Stimulated activated CD8-positive, alpha-beta memory T cell treated with anti-CD3 and anti-CD28 coated beads, Interleukin-7, amount 100 ng/mL, for 1 hour (primary cell): ENCODE data around the gene CCDC141.

Experiments
- DNase-seq, 2 donors: peaks; one replicate each; pipeline ENCODE4 v3.0.0-alpha.2; 2020; ENCODE audit warnings: low read depth in 2 of 2

Gene CCDC141

GRCh38 chr2:178829299-178829960, 220.5 kb downstream of the CCDC141 start:
- DNase-seq = no peak

- no peak for DNase-seq
Measured at GRCh38 chr2:178828486-178828881, 221.5 kb downstream of the CCDC141 start.

GRCh38 chr2:178827739-178828485, 222.0 kb downstream of the CCDC141 start:
- no peak for DNase-seq

- DNase-seq = no peak
Measured at GRCh38 chr2:178827111-178827510, 222.8 kb downstream of the CCDC141 start.

GRCh38 chr2:178825183-178825582, 224.8 kb downstream of the CCDC141 start:
- no peak for DNase-seq

GRCh38 chr2:178824181-178824580, 225.8 kb downstream of the CCDC141 start:
- no peak for DNase-seq

GRCh38 chr2:178819992-178820391, 229.9 kb downstream of the CCDC141 start:
- DNase-seq = no peak

- no peak for DNase-seq
Measured at GRCh38 chr2:178819147-178819875, 230.6 kb downstream of the CCDC141 start.

- no peak for DNase-seq
Measured at GRCh38 chr2:178811901-178812300, 238.0 kb downstream of the CCDC141 start.

- DNase-seq = no peak
Measured at GRCh38 chr2:178811045-178811444, 238.9 kb downstream of the CCDC141 start.

GRCh38 chr2:178810422-178810821, 239.5 kb downstream of the CCDC141 start:
- DNase-seq = no peak

GRCh38 chr2:178807227-178808008, 242.5 kb downstream of the CCDC141 start, which contains the start of gene TTN:
TTN (minus strand) TSS chr2:178807423; CDS start chr2:178804642, 2,781 bp downstream.
- DNase-seq = no peak

GRCh38 chr2:178806543-178806942, 243.4 kb downstream of the CCDC141 start:
- DNase-seq = no peak

- no peak for DNase-seq
Measured at GRCh38 chr2:178805457-178805856, 244.5 kb downstream of the CCDC141 start.

- DNase-seq = no peak
Measured at GRCh38 chr2:178804791-178805190, 245.1 kb downstream of the CCDC141 start.

- no peak for DNase-seq
Measured at GRCh38 chr2:178800510-178800909, 249.4 kb downstream of the CCDC141 start.

- DNase-seq = no peak
Measured at GRCh38 chr2:178799305-178799704, 250.6 kb downstream of the CCDC141 start.

- no peak for DNase-seq
Measured at GRCh38 chr2:178796079-178796677, 253.8 kb downstream of the CCDC141 start.

GRCh38 chr2:178787934-178788333, 262.0 kb downstream of the CCDC141 start:
- no peak for DNase-seq

- no peak for DNase-seq
Measured at GRCh38 chr2:178787155-178787554, 262.8 kb downstream of the CCDC141 start.

- no peak for DNase-seq
Measured at GRCh38 chr2:178783889-178784288, 266.0 kb downstream of the CCDC141 start.
